K562 (cell line): Measurements from ENCODE around the gene ATG13. TPM values are rescaled to one million over a fixed set of nuclear protein-coding genes. Genes with fewer than 3 reads are reported as not detected.
A peak's percentile ranks its signal among the peaks of the same experiment; 100 is the strongest.

Experiments
- ATAC-seq: fragments of 200-7000 bp; cut with Tn5 transposase; 3 replicates; pipeline ENCODE4 v1.9.1; 2020; ENCODE audit warnings: moderate library complexity
- BruUV-seq: library from RNA; stranded (reverse); fragments of 400-500 nt; replicated peaks from 2 replicates; lab custom pipeline; 2021; lab: Mats Ljungman, UMichigan
- CTCF ChIA-PET: fragments of 300-600 bp; formaldehyde crosslinking; extraction: SDS; loops from one replicate; lab custom pipeline; 2021; ENCODE audit warnings: low intra/inter-chr PET ratio; lab: Yijun Ruan, JAX
- POLR2A ChIA-PET: fragments of 300-600, 350-650 bp; sonication (Branson Sonifier 250); formaldehyde crosslinking; extraction: SDS; loops from one replicate; lab custom pipeline; 2021; ENCODE audit warnings: antibody characterized with exemption, inconsistent platforms; lab: Yijun Ruan, JAX
- DNase-seq, 4 experiments: peaks; one replicate each; pipeline versions ENCODE4 v3.0.0 to v3.0.0-alpha.2; 2011 to 2018; ENCODE audit warnings: low spot score in 3 of 4, mixed read lengths in 3 of 4; ENCODE audit errors: extremely low read depth in 1 of 4
- FAIRE-seq: peaks from 2 replicates; lab custom pipeline; 2011; peaks lifted over from hg19 to GRCh38; lab: Jason Lieb, UNC
- H2AFZ ChIP-seq: 2 replicates; pipeline ENCODE4 v1.6.0; 2011; ENCODE audit warnings: low read depth, low read length, control low read depth, inconsistent platforms
- H3K27ac ChIP-seq: fragments of 200-600 bp; 3 replicates; pipeline ENCODE4 v1.8.0; 2011; ENCODE audit warnings: low read depth, mild to moderate bottlenecking, control low read depth, inconsistent platforms, low read length, moderate library complexity, mixed read lengths; ENCODE audit errors: extremely low read depth
- H3K27me3 ChIP-seq, 2 experiments: fragments of 300-600 bp in 1 of 2; 2 replicates in 1 of 2; 3 replicates in 1 of 2; pipeline versions ENCODE4 v1.6.0 to v1.8.0; 2011; ENCODE audit warnings: inconsistent platforms in 2 of 2, low read length in 2 of 2, mild to moderate bottlenecking in 1 of 2, mixed read lengths in 1 of 2, moderate library complexity in 1 of 2; ENCODE audit not compliant: control insufficient read depth in 2 of 2, insufficient read depth in 2 of 2
- H3K36me3 ChIP-seq: fragments of 300-600 bp; 3 replicates; pipeline ENCODE4 v1.8.0; 2011; ENCODE audit warnings: mild to moderate bottlenecking, low read length, inconsistent platforms; ENCODE audit not compliant: control insufficient read depth, insufficient read depth
- H3K4me1 ChIP-seq, 2 experiments: fragments of 200-600 bp in 1 of 2; replicated peaks in 1 of 2; 2 replicates in 1 of 2; 3 replicates in 1 of 2; pipeline versions ENCODE4 v1.5.1 to v1.8.0; 2011; ENCODE audit warnings: inconsistent platforms in 2 of 2, low read length in 2 of 2, mild to moderate bottlenecking in 1 of 2, mixed read lengths in 1 of 2, moderate library complexity in 1 of 2; ENCODE audit not compliant: control insufficient read depth in 2 of 2, insufficient read depth in 2 of 2
- H3K4me2 ChIP-seq: 2 replicates; pipeline ENCODE4 v1.6.1; 2011; ENCODE audit warnings: low read length, control low read depth, inconsistent platforms, mixed read lengths; ENCODE audit not compliant: insufficient read depth
- H3K4me3 ChIP-seq: fragments of 200-600 bp; sonication (generic), shearing (Covaris generic); 2 replicates; pipeline ENCODE4 v1.5.1; 2016; ENCODE audit warnings: control low read depth, inconsistent platforms
- H3K79me2 ChIP-seq: fragments of 200-600 bp; 3 replicates; pipeline ENCODE4 v1.8.0; 2011; ENCODE audit warnings: low read length, inconsistent platforms; ENCODE audit not compliant: control insufficient read depth, insufficient read depth
- H3K9ac ChIP-seq, 2 experiments: 2 replicates each; pipeline versions ENCODE4 v1.6.0 to v1.6.1; 2011; ENCODE audit warnings: low read depth in 2 of 2, low read length in 2 of 2, control low read depth in 1 of 2, inconsistent platforms in 1 of 2, mild to moderate bottlenecking in 1 of 2, mixed read lengths in 1 of 2; ENCODE audit not compliant: insufficient read depth in 1 of 2
- H3K9me1 ChIP-seq: one replicate; pipeline ENCODE4 v1.6.0; 2011; ENCODE audit warnings: inconsistent platforms, mild to moderate bottlenecking, low read length, moderate library complexity; ENCODE audit not compliant: control insufficient read depth, insufficient read depth
- H3K9me3 ChIP-seq: replicated peaks from 2 replicates; pipeline ENCODE4 v1.5.1; 2011; ENCODE audit warnings: low read depth, low read length, inconsistent platforms; ENCODE audit not compliant: control insufficient read depth, insufficient read depth
- H4K20me1 ChIP-seq: replicated peaks from 2 replicates; pipeline ENCODE4 v1.6.1; 2011; ENCODE audit warnings: low read length, inconsistent platforms, mixed read lengths; ENCODE audit not compliant: control insufficient read depth, insufficient read depth
- IRF2 ChIP-seq: sonication (generic); formaldehyde crosslinking; IDR thresholded peaks from 2 replicates; pipeline ENCODE4 v1.8.1; 2022; ENCODE audit warnings: mild to moderate bottlenecking, missing genetic modification reagents
- MAFK ChIP-seq: IDR thresholded peaks from 2 replicates; pipeline ENCODE4 v1.6.1; 2011; ENCODE audit warnings: low read length, improper control_type of control experiment
- MXI1 ChIP-seq: IDR thresholded peaks from 2 replicates; pipeline ENCODE4 v1.6.1; 2011; ENCODE audit warnings: low read depth, mild to moderate bottlenecking, improper control_type of control experiment, low read length
- MYBL2 ChIP-seq, 2 experiments: fragments of 450-650 bp in 1 of 2; sonication (generic) in 1 of 2; formaldehyde crosslinking in 1 of 2; IDR thresholded peaks; 2 replicates each; pipeline versions ENCODE4 v1.6.1 to v1.8.1; 2017 to 2022; ENCODE audit warnings: borderline replicate concordance in 1 of 2, inconsistent platforms in 1 of 2, low read depth in 1 of 2, mild to moderate bottlenecking in 1 of 2, missing genetic modification reagents in 1 of 2, moderate library complexity in 1 of 2
- PML ChIP-seq: IDR thresholded peaks from 2 replicates; pipeline ENCODE4 v1.6.1; 2012; ENCODE audit warnings: low read length, inconsistent platforms
- POLR2AphosphoS5 ChIP-seq: IDR thresholded peaks from 2 replicates; pipeline ENCODE4 v1.6.1; 2011; ENCODE audit warnings: mild to moderate bottlenecking, low read depth, low read length, moderate library complexity; ENCODE audit not compliant: control insufficient read depth, insufficient read depth
- POLR2B ChIP-seq: fragments of 450-650 bp; IDR thresholded peaks from 2 replicates; pipeline ENCODE4 v1.6.1; 2018; ENCODE audit warnings: low read depth; ENCODE audit not compliant: partially characterized antibody
- POLR2G ChIP-seq: fragments of 200-400 bp; formaldehyde crosslinking; IDR thresholded peaks from 2 replicates; pipeline ENCODE4 v1.6.1; 2017; ENCODE audit warnings: low read depth, mild to moderate bottlenecking, antibody characterized with exemption, low read length, moderate library complexity
- ZNF785 ChIP-seq: fragments of 250-450 bp; sonication (Bioruptor Pico); IDR thresholded peaks from 2 replicates; pipeline ENCODE4 v1.4.0; 2020; ENCODE audit warnings: mild to moderate bottlenecking
- WGBS: fragments of 100-300 bp; shearing (Covaris generic); methylation state at CpG from one replicate; pipeline ENCODE4 v1.1.6; 2016; ENCODE audit warnings: low coverage, mixed read lengths; ENCODE audit not compliant: insufficient coverage; ENCODE audit errors: missing lambda C conversion rate; 5-methylcytosine and 5-hydroxymethylcytosine counted together
- in situ Hi-C: fragments of 300-500 bp; cut with MboI; formaldehyde crosslinking; loops from 4 replicates; pipeline ENCODE4 v1.15.0; 2018; ENCODE audit warnings: inconsistent platforms, mixed read lengths
- intact Hi-C: fragments of 100-400 bp; cut with micrococcal nuclease; formaldehyde crosslinking; loops from 2 replicates; pipeline ENCODE4 v1.14.2; 2022
- polyA plus RNA-seq, 8 experiments: library from polyadenylated mRNA; depleted of rRNA in 4 of 8; stranded (reverse) in 5 of 8; unstranded in 3 of 8; fragments of >200 nt; fragmentation: Nextera tagmentation in 2 of 8; fragmentation: Illumina TruSeq in 1 of 8; extraction: Ambion mirVana in 2 of 8; extraction: Trizol in 1 of 8; gene quantifications; 2 replicates each; pipeline versions ENCODE4 v1.2.1 to v1.2.3, GENCODE V29; 2011 to 2014; ENCODE audit warnings: inconsistent platforms in 1 of 8, missing spikeins in 1 of 8
- total RNA-seq, 7 experiments: library from RNA; depleted of rRNA in 6 of 7; stranded (reverse); fragments of >200 nt in 6 of 7; fragmentation: Illumina TruSeq in 2 of 7; extraction: Trizol in 2 of 7; gene quantifications; 2 replicates each; pipeline versions ENCODE4 v1.2.1 to v1.2.3, GENCODE V29; 2011 to 2021; ENCODE audit warnings: low replicate concordance in 1 of 7
- TF ChIP-seq, protein P1 (sequence below): fragments of 450-650 bp; formaldehyde crosslinking; conservative IDR thresholded peaks from 2 replicates; pipeline ENCODE4 v1.4.0; 2022; ENCODE audit warnings: mild to moderate bottlenecking, missing genetic modification characterization
- TF ChIP-seq, protein P2 (sequence below): fragments of 450-650 bp; conservative IDR thresholded peaks from 2 replicates; pipeline ENCODE4 v1.6.1; 2016; ENCODE audit warnings: missing genetic modification characterization, low read depth, mild to moderate bottlenecking, control low read depth, missing compliant biosample characterization

The ATG13 gene
- total and polyA plus RNA-seq, 9 of the 15 experiments (the other 6 are each of a cell fraction or from before 2014, with no cell fraction given): 13.1 to 61.5 (median 36.5) TPM

DNA sequence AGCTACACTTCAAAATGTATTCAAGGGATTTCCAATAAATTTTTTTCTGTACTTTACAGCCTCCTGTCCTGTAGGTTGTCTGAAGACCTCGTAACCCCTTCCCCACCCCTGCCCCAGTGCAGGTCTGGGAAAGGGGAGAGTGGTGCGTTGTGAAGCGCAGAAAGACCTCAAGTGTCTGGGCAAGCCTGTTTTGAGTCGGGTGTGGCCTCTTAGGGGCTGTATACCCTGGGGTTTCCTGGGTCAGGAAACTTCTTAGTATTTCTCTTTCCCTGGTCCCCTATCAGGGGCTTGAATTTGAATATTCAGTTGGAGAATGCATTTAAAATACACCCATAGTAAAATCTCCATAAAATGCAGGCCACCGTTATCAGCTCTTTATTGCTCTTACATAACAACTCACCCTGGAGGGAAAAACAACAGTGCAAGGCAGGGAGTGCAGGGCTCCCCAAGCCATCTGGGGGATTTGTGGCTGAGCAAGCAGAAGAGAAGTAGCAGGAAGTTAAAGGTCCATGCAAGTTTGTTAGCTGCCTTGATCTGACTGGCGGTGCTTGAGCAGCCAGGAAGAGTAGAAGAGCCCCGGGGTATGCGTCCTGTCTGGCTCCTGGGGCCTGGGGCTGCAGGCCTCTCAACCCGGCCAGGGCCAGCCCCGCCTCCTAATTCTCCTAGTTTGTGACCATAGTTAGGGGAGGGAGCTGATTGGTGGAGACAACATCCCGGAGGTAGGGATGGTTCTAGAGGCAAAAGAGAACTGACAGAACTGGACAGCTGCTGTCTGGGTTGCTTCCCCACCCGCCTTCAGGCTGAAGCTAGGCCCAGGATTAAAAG, 57.3 kb downstream of the ATG13 start:
- ChIA-PET POLR2A (interaction anchor here (0.6 to 2.1 kb wide), 14 partner anchors 8 to 940 kb away, joined by 3 to 9 read pairs (median 3); partner anchors contain the start of genes ARHGAP1 and ZNF408), CTCF (no interaction called here)
- no TSS peak for BruUV-seq
- H3K4me3 ChIP-seq: no peak overlapping the region
- no peaks in the 10 kb centered on the region for H4K20me1 ChIP-seq
- DNase-seq (peak in 3 of 4 experiments; percentile 18 to 51 (median 45)), ATAC-seq (peak; percentile 60), FAIRE-seq (no peak)
- H3K4me1 ChIP-seq: peaks cover 0 to 4% of the 10 kb centered on the region in 2 experiments; a peak in 1 of 5 replicates
- intact Hi-C loops: no loop called here
- H3K36me3 ChIP-seq: peaks cover 49% of the 10 kb centered on the region
- 64% methylated on average over 12 of the region's 12 CpGs for WGBS
- TF ChIP-seq POLR2AphosphoS5: peak; percentile 33; the same call in 1 of the 2 replicates
- TF ChIP-seq IRF2 (CRISPR knock-in tag): no peak
- TF ChIP-seq, protein P1, sequence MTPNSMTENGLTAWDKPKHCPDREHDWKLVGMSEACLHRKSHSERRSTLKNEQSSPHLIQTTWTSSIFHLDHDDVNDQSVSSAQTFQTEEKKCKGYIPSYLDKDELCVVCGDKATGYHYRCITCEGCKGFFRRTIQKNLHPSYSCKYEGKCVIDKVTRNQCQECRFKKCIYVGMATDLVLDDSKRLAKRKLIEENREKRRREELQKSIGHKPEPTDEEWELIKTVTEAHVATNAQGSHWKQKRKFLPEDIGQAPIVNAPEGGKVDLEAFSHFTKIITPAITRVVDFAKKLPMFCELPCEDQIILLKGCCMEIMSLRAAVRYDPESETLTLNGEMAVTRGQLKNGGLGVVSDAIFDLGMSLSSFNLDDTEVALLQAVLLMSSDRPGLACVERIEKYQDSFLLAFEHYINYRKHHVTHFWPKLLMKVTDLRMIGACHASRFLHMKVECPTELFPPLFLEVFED (CRISPR knock-in tag): no peak
- 0 out of 2 replicates have a peak, but pooled peaks have one; percentile 22 for TF ChIP-seq PML
- 0 out of 2 replicates have a peak, but pooled peaks have one; percentile 24 for TF ChIP-seq POLR2G
- TF ChIP-seq, protein P2, sequence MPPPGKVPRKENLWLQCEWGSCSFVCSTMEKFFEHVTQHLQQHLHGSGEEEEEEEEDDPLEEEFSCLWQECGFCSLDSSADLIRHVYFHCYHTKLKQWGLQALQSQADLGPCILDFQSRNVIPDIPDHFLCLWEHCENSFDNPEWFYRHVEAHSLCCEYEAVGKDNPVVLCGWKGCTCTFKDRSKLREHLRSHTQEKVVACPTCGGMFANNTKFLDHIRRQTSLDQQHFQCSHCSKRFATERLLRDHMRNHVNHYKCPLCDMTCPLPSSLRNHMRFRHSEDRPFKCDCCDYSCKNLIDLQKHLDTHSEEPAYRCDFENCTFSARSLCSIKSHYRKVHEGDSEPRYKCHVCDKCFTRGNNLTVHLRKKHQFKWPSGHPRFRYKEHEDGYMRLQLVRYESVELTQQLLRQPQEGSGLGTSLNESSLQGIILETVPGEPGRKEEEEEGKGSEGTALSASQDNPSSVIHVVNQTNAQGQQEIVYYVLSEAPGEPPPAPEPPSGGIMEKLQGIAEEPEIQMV (tag): no peak
- no peak for TF ChIP-seq MYBL2 (IDR thresholded peaks at IDR 0.05; ENCODE audit: low read depth)
- TF ChIP-seq MYBL2 (CRISPR knock-in tag; IDR thresholded peaks at IDR 0.05; ENCODE audit: borderline replicate concordance): no peak
- no peak for TF ChIP-seq MAFK
- no peak for TF ChIP-seq ZNF785
- TF ChIP-seq MXI1: no peak
- TF ChIP-seq POLR2B: peak; percentile 27
- no peak overlapping the region for H3K4me2 ChIP-seq
- H3K27me3 ChIP-seq: no peaks in the 10 kb centered on the region
- H3K27ac ChIP-seq: no peak overlapping the region
- H3K9ac ChIP-seq: peak overlapping the region in 1 of 2 experiments; percentile 48; a peak in 1 of 4 replicates
- H2AFZ ChIP-seq: no peak overlapping the region
- no peaks in the 10 kb centered on the region for H3K9me3 ChIP-seq
- peaks cover 5% of the 10 kb centered on the region for H3K9me1 ChIP-seq
- no peaks in the 10 kb centered on the region for H3K79me2 ChIP-seq
- in situ Hi-C loops: no loop called here
